NCI-H1436 treated with DMSO at 0.1 percent for 48 hours (cell line): ENCODE results near the gene ACACA.
"Not testable (repeated sequence)": the region's sequence is repeated elsewhere in the genome, so short reads cannot be mapped to it uniquely, and the experiment has no call there.

ENCODE experiments used
- DNase-seq: peaks from one replicate; lab custom pipeline; 2025; lab: John Stamatoyannopoulos, UW

The ACACA gene

GRCh38 chr17:37098910-37099664 is 307.5 kb downstream of the ACACA start:
- no peak for DNase-seq

GRCh38 chr17:37098152-37098551 is 308.5 kb downstream of the ACACA start:
- no peak for DNase-seq

- no peak for DNase-seq
Observed at GRCh38 chr17:37097154-37097553, 309.5 kb downstream of the ACACA start.

GRCh38 chr17:37096071-37096470 is 310.6 kb downstream of the ACACA start:
- DNase-seq: no peak

- no peak for DNase-seq
Observed at GRCh38 chr17:37094391-37094790, 312.2 kb downstream of the ACACA start.

- no peak for DNase-seq
Observed at GRCh38 chr17:37092701-37093100, 313.9 kb downstream of the ACACA start.

- no peak for DNase-seq
Observed at GRCh38 chr17:37092071-37092470, 314.6 kb downstream of the ACACA start.

- DNase-seq: no peak
Observed at GRCh38 chr17:37090941-37091340, 315.7 kb downstream of the ACACA start.

GRCh38 chr17:37089956-37090355 is 316.7 kb downstream of the ACACA start:
- no peak for DNase-seq

- DNase-seq: no peak
Observed at GRCh38 chr17:37088913-37089312, 317.7 kb downstream of the ACACA start.

- no peak for DNase-seq
Observed at GRCh38 chr17:37088459-37088858, 318.2 kb downstream of the ACACA start.

GRCh38 chr17:37087683-37088082 is 319.0 kb downstream of the ACACA start:
- DNase-seq: no peak

- DNase-seq: no peak
Observed at GRCh38 chr17:37086948-37087347, 319.7 kb downstream of the ACACA start.

- DNase-seq: no peak
Observed at GRCh38 chr17:37086334-37086733, 320.3 kb downstream of the ACACA start.

- DNase-seq: no peak
Observed at GRCh38 chr17:37084372-37084771, 322.3 kb downstream of the ACACA start.

GRCh38 chr17:37083456-37083855 is 323.2 kb downstream of the ACACA start:
- DNase-seq: no peak

- DNase-seq: no peak
Observed at GRCh38 chr17:37082985-37083384, 323.7 kb downstream of the ACACA start.

GRCh38 chr17:37082311-37082860 is 324.2 kb downstream of the ACACA start:
- no peak for DNase-seq

- no peak for DNase-seq
Observed at GRCh38 chr17:37081287-37081686, 325.3 kb downstream of the ACACA start.

GRCh38 chr17:37079735-37080134 is 326.9 kb downstream of the ACACA start:
- DNase-seq: no peak

- DNase-seq: no peak
Observed at GRCh38 chr17:37079065-37079708, 327.4 kb downstream of the ACACA start.

GRCh38 chr17:37073464-37073863 is 333.2 kb downstream of the ACACA start:
- DNase-seq: not testable (repeated sequence)

- DNase-seq: no peak
Observed at GRCh38 chr17:37069087-37069486, 337.5 kb downstream of the ACACA start.
